T-cell (primary cell): ENCODE results near the gene TFE3. TPM values are rescaled to one million over a fixed set of nuclear protein-coding genes. Genes with fewer than 3 reads are reported as not detected.

ENCODE experiments used
- ATAC-seq, 4 experiments: fragments of 200-7000 bp in 3 of 4; fragments of 150-1000 bp in 1 of 4; cut with Tn5 transposase; replicated peaks in 1 of 4; 1 replicate in 3 of 4; 2 replicates in 1 of 4; pipeline ENCODE4 v1.10.0; 2021; ENCODE audit warnings: moderate library complexity in 3 of 4, mild to moderate bottlenecking in 2 of 4, moderate number of reproducible peaks in 1 of 4
- CTCF ChIA-PET, 2 donors: fragments of 300-600 bp; sonication (Branson Sonifier 250); formaldehyde crosslinking; loops; one replicate each; lab custom pipeline; 2022; ENCODE audit warnings: antibody characterized with exemption in 2 of 2; lab: Charles Lee
- POLR2A ChIA-PET, 2 donors: fragments of 300-600 bp; sonication (Branson Sonifier 250); formaldehyde crosslinking; loops; one replicate each; lab custom pipeline; 2022; ENCODE audit warnings: antibody characterized with exemption in 2 of 2; lab: Charles Lee
- DNase-seq, 35 experiments: peaks; one replicate each; pipeline versions ENCODE4 v3.0.0 to v3.0.0-alpha.2; 2013 to 2023
- H3K27ac ChIP-seq: one replicate; pipeline ENCODE4 v1.5.1; 2013; ENCODE audit warnings: low read length
- H3K27me3 ChIP-seq, 2 experiments: replicated peaks in 1 of 2; 1 replicate in 1 of 2; 2 replicates in 1 of 2; pipeline versions ENCODE4 v1.6.1 to v1.7.0; 2013; ENCODE audit warnings: low read length in 1 of 2, mixed read lengths in 1 of 2; ENCODE audit not compliant: control insufficient read depth in 2 of 2, insufficient read depth in 2 of 2; ENCODE audit errors: extremely low read depth in 1 of 2
- H3K36me3 ChIP-seq, 2 donors: 1 replicate in 1 of 2; 2 replicates in 1 of 2; pipeline versions ENCODE4 v1.6.1 to v1.7.0; 2013; ENCODE audit warnings: low read length in 1 of 2; ENCODE audit not compliant: control insufficient read depth in 2 of 2, insufficient read depth in 1 of 2; ENCODE audit errors: extremely low read depth in 1 of 2
- H3K4me1 ChIP-seq, 2 experiments: 1 replicate in 1 of 2; 2 replicates in 1 of 2; pipeline versions ENCODE4 v1.6.1 to v1.7.0; 2013; ENCODE audit warnings: low read length in 2 of 2, mixed read lengths in 1 of 2; ENCODE audit not compliant: insufficient read depth in 2 of 2, control insufficient read depth in 1 of 2; ENCODE audit errors: extremely low read depth in 1 of 2
- H3K4me3 ChIP-seq, 2 donors: 1 replicate in 1 of 2; 2 replicates in 1 of 2; pipeline versions ENCODE4 v1.5.1 to v1.7.0; 2013; ENCODE audit warnings: mild to moderate bottlenecking in 2 of 2, low read length in 1 of 2, moderate library complexity in 1 of 2; ENCODE audit not compliant: control insufficient read depth in 1 of 2; ENCODE audit errors: extremely low read depth in 1 of 2
- H3K9me3 ChIP-seq: 2 replicates; pipeline ENCODE4 v1.7.0; 2013
- H3K27ac Mint-ChIP-seq, 2 donors: one replicate each; pipeline ENCODE4 v1.8.0; 2020 to 2021; ENCODE audit warnings: mild to moderate bottlenecking in 2 of 2, mixed read lengths in 2 of 2
- H3K27me3 Mint-ChIP-seq, 2 donors: one replicate each; pipeline ENCODE4 v1.8.0; 2021 to 2022; ENCODE audit warnings: mixed read lengths in 2 of 2
- H3K36me3 Mint-ChIP-seq: one replicate; pipeline ENCODE4 v1.8.0; 2021; ENCODE audit warnings: mixed read lengths
- H3K4me1 Mint-ChIP-seq, 3 donors: one replicate each; pipeline ENCODE4 v1.8.0; 2020 to 2022; ENCODE audit warnings: mixed read lengths in 3 of 3, mild to moderate bottlenecking in 1 of 3
- H3K4me3 Mint-ChIP-seq, 3 donors: one replicate each; pipeline ENCODE4 v1.8.0; 2020 to 2022; ENCODE audit warnings: mild to moderate bottlenecking in 3 of 3, mixed read lengths in 3 of 3, moderate library complexity in 3 of 3
- H3K9me3 Mint-ChIP-seq, 3 donors: one replicate each; pipeline ENCODE4 v1.8.0; 2020 to 2022; ENCODE audit warnings: mixed read lengths in 3 of 3
- WGBS: methylation state at CpG from one replicate; pipeline ENCODE4 v1.1.5; 2013; ENCODE audit warnings: missing lambda C conversion rate; ENCODE audit not compliant: insufficient coverage; 5-methylcytosine and 5-hydroxymethylcytosine counted together
- total RNA-seq, 35 experiments: library from RNA in 6 of 35; stranded (reverse) in 6 of 35; fragments of 120-200 nt in 1 of 35; gene quantifications; one replicate each; pipeline versions ENCODE4 v1.2.1 to v1.2.4 and lab custom pipeline; 2013 to 2026

The TFE3 gene
- total RNA-seq, 5 donors from 2014 or later (not counting 1 experiment from before 2014, with no cell fraction given) = 34.3 to 38.8 (median 35.6) TPM

GRCh38 chrX:49067285-49068120 is 24.3 kb upstream of the TFE3 start:
- Histone ChIP-seq H3K9me3 (no peaks in the 10 kb centered on the region), H3K4me1 (peaks cover 0 to 3% of the 10 kb centered on the region in 2 experiments), H3K36me3 (peaks cover 0 to 2% of the 10 kb centered on the region in 2 donors), H3K27me3 (no peaks in the 10 kb centered on the region), H3K27ac (no peak overlapping the region), H3K4me3 (no peak overlapping the region)
- peaks cover 7% of the 10 kb centered on the region for H3K36me3 Mint-ChIP-seq
- ChIA-PET CTCF (no interaction called here), POLR2A (no interaction called here)
- WGBS = no CpG with 5 or more reads among the region's 41 CpGs
- H3K27ac Mint-ChIP-seq = no peak overlapping the region
- H3K4me3 Mint-ChIP-seq = no peak overlapping the region
- DNase-seq (no peak), ATAC-seq (no peak)
- H3K4me1 Mint-ChIP-seq = peaks cover 3 to 7% (median 5%) of the 10 kb centered on the region in 3 donors
- no peaks in the 10 kb centered on the region for H3K9me3 Mint-ChIP-seq
- no peaks in the 10 kb centered on the region for H3K27me3 Mint-ChIP-seq

- Histone ChIP-seq H3K4me3 (no peak overlapping the region), H3K27ac (no peak overlapping the region), H3K36me3 (peaks cover 0 to 2% of the 10 kb centered on the region in 2 donors), H3K27me3 (no peaks in the 10 kb centered on the region), H3K9me3 (no peaks in the 10 kb centered on the region), H3K4me1 (no peaks in the 10 kb centered on the region)
- Mint-ChIP-seq H3K27me3 (no peaks in the 10 kb centered on the region), H3K9me3 (no peaks in the 10 kb centered on the region), H3K4me1 (peaks cover 0 to 4% (median 2%) of the 10 kb centered on the region in 3 donors), H3K4me3 (no peak overlapping the region), H3K27ac (no peak overlapping the region), H3K36me3 (peaks cover 7% of the 10 kb centered on the region)
- CTCF ChIA-PET = no interaction called here
- DNase-seq = no peak
- no CpG with 5 or more reads among the region's 9 CpGs for WGBS
- ATAC-seq = no peak
- POLR2A ChIA-PET = no interaction called here
These were observed 23.5 kb upstream of the TFE3 start for GRCh38 chrX:49066690-49067089.

GRCh38 chrX:49066278-49066677 is 23.1 kb upstream of the TFE3 start:
- no peaks in the 10 kb centered on the region for H3K27me3 Mint-ChIP-seq

GRCh38 chrX:49064735-49065134 is 21.6 kb upstream of the TFE3 start:
- Mint-ChIP-seq H3K27ac (no peak overlapping the region), H3K27me3 (no peaks in the 10 kb centered on the region), H3K9me3 (no peaks in the 10 kb centered on the region), H3K4me3 (no peak overlapping the region), H3K4me1 (no peaks in the 10 kb centered on the region), H3K36me3 (peaks cover 3% of the 10 kb centered on the region)
- H3K9me3 ChIP-seq = no peaks in the 10 kb centered on the region
- ChIA-PET POLR2A (interaction anchor here in 1 of 2 donors (0.6 kb wide), 1 partner anchor 32 kb away, joined by 4 read pairs; no protein-coding TSS in a partner anchor), CTCF (no interaction called here)
- no peak for ATAC-seq
- H3K4me3 ChIP-seq = no peak overlapping the region
- no peak overlapping the region for H3K27ac ChIP-seq
- no peaks in the 10 kb centered on the region for H3K27me3 ChIP-seq
- H3K36me3 ChIP-seq = peaks cover 0 to 2% of the 10 kb centered on the region in 2 donors
- 85% methylated on average over 3 of the region's 8 CpGs for WGBS
- no peaks in the 10 kb centered on the region for H3K4me1 ChIP-seq
- no peak for DNase-seq

More at GRCh38 chrX:49066278-49066677, 23.1 kb upstream of the TFE3 start:
- Histone ChIP-seq H3K27me3 (no peaks in the 10 kb centered on the region), H3K36me3 (peaks cover 0 to 2% of the 10 kb centered on the region in 2 donors), H3K4me1 (no peaks in the 10 kb centered on the region), H3K27ac (no peak overlapping the region), H3K4me3 (no peak overlapping the region), H3K9me3 (no peaks in the 10 kb centered on the region)
- WGBS = no CpG with 5 or more reads among the region's 2 CpGs
- ChIA-PET POLR2A (no interaction called here), CTCF (no interaction called here)
- ATAC-seq = no peak
- no peak overlapping the region for H3K4me3 Mint-ChIP-seq
- peaks cover 0 to 2% (median 0%) of the 10 kb centered on the region in 3 donors for H3K4me1 Mint-ChIP-seq
- H3K27ac Mint-ChIP-seq = no peak overlapping the region
- DNase-seq = no peak
- H3K36me3 Mint-ChIP-seq = peaks cover 5% of the 10 kb centered on the region
- H3K9me3 Mint-ChIP-seq = no peaks in the 10 kb centered on the region

GRCh38 chrX:49064303-49064702 is 21.1 kb upstream of the TFE3 start:
- Histone ChIP-seq H3K4me1 (no peaks in the 10 kb centered on the region), H3K27me3 (no peaks in the 10 kb centered on the region), H3K36me3 (peaks cover 0 to 2% of the 10 kb centered on the region in 2 donors), H3K27ac (no peak overlapping the region), H3K9me3 (no peaks in the 10 kb centered on the region), H3K4me3 (no peak overlapping the region)
- ATAC-seq (no peak), DNase-seq (no peak)
- no peak overlapping the region for H3K4me3 Mint-ChIP-seq
- H3K27me3 Mint-ChIP-seq = no peaks in the 10 kb centered on the region
- POLR2A ChIA-PET = interaction anchor here in 1 of 2 donors (0.6 kb wide), 1 partner anchor 32 kb away, joined by 4 read pairs; no protein-coding TSS in a partner anchor
- CTCF ChIA-PET = no interaction called here
- peaks cover 3% of the 10 kb centered on the region for H3K36me3 Mint-ChIP-seq
- H3K27ac Mint-ChIP-seq = no peak overlapping the region
- 98% methylated on average over 15 of the region's 20 CpGs for WGBS
- H3K9me3 Mint-ChIP-seq = no peaks in the 10 kb centered on the region
- H3K4me1 Mint-ChIP-seq = no peaks in the 10 kb centered on the region

GRCh38 chrX:49063715-49064114 is 20.6 kb upstream of the TFE3 start:
- CTCF ChIA-PET = no interaction called here
- Mint-ChIP-seq H3K4me1 (no peaks in the 10 kb centered on the region), H3K4me3 (no peak overlapping the region), H3K27ac (no peak overlapping the region), H3K9me3 (no peaks in the 10 kb centered on the region), H3K27me3 (no peaks in the 10 kb centered on the region), H3K36me3 (peaks cover 3% of the 10 kb centered on the region)
- DNase-seq = no peak
- Histone ChIP-seq H3K27ac (no peak overlapping the region), H3K27me3 (no peaks in the 10 kb centered on the region), H3K9me3 (no peaks in the 10 kb centered on the region), H3K4me3 (no peak overlapping the region), H3K4me1 (no peaks in the 10 kb centered on the region), H3K36me3 (peaks cover 0 to 2% of the 10 kb centered on the region in 2 donors)
- POLR2A ChIA-PET = no interaction called here
- no peak for ATAC-seq
- no CpG with 5 or more reads among the region's 9 CpGs for WGBS
